CD14-positive monocyte (primary cell): ENCODE results near the gene SAMD14. TPM values are rescaled to one million over a fixed set of nuclear protein-coding genes. Genes with fewer than 3 reads are reported as not detected.
A peak's percentile ranks its signal among the peaks of the same experiment; 100 is the strongest.

ENCODE experiments used
- DNase-seq, 3 donors: peaks; one replicate each; pipeline ENCODE4 v3.0.0-alpha.2; 2011 to 2022
- H2AFZ ChIP-seq: 2 replicates; pipeline ENCODE4 v1.6.0; 2012; ENCODE audit warnings: mild to moderate bottlenecking, low read depth, low read length, inconsistent platforms; ENCODE audit not compliant: insufficient read depth, poor library complexity, severe bottlenecking
- H3K27ac ChIP-seq, 2 donors: 1 replicate in 1 of 2; 2 replicates in 1 of 2; pipeline ENCODE4 v1.5.1; 2012 to 2013; ENCODE audit warnings: low read length in 2 of 2, control low read depth in 1 of 2, inconsistent platforms in 1 of 2, low read depth in 1 of 2, mild to moderate bottlenecking in 1 of 2
- H3K27me3 ChIP-seq, 2 donors: one replicate each; pipeline versions ENCODE4 v1.6.0 to v1.6.1; 2011 to 2013; ENCODE audit warnings: low read length in 2 of 2; ENCODE audit not compliant: control insufficient read depth in 2 of 2, insufficient read depth in 2 of 2
- H3K36me3 ChIP-seq, 2 donors: replicated peaks in 1 of 2; 1 replicate in 1 of 2; 2 replicates in 1 of 2; pipeline versions ENCODE4 v1.5.1 to v1.6.1; 2012 to 2013; ENCODE audit warnings: low read length in 2 of 2, control low read depth in 1 of 2, inconsistent platforms in 1 of 2, mild to moderate bottlenecking in 1 of 2; ENCODE audit not compliant: insufficient read depth in 2 of 2, control insufficient read depth in 1 of 2
- H3K4me1 ChIP-seq, 2 donors: 1 replicate in 1 of 2; 2 replicates in 1 of 2; pipeline versions ENCODE4 v1.5.1 to v1.6.1; 2012 to 2013; ENCODE audit warnings: low read length in 2 of 2, control low read depth in 1 of 2, inconsistent platforms in 1 of 2, mild to moderate bottlenecking in 1 of 2, moderate library complexity in 1 of 2; ENCODE audit not compliant: insufficient read depth in 2 of 2, control insufficient read depth in 1 of 2
- H3K4me2 ChIP-seq: replicated peaks from 2 replicates; pipeline ENCODE3; 2012; ENCODE audit warnings: low read length, moderate library complexity, mild to moderate bottlenecking; ENCODE audit not compliant: poor library complexity, severe bottlenecking; ENCODE audit errors: extremely low read depth
- H3K4me3 ChIP-seq, 3 experiments: fragments of 200-600 bp in 1 of 3; sonication (generic) in 1 of 3; replicated peaks in 1 of 3; 1 replicate in 2 of 3; 2 replicates in 1 of 3; pipeline ENCODE4 v1.5.1; 2011 to 2013; ENCODE audit warnings: low read length in 3 of 3, mild to moderate bottlenecking in 3 of 3, control low read depth in 2 of 3, low read depth in 2 of 3, inconsistent platforms in 1 of 3, moderate library complexity in 1 of 3
- H3K79me2 ChIP-seq: 2 replicates; pipeline ENCODE4 v1.6.0; 2012; ENCODE audit warnings: mild to moderate bottlenecking, control low read depth, inconsistent platforms, low read length, moderate library complexity; ENCODE audit not compliant: insufficient read depth
- H3K9ac ChIP-seq: 2 replicates; pipeline ENCODE4 v1.6.0; 2017; ENCODE audit warnings: low read length, mild to moderate bottlenecking; ENCODE audit not compliant: insufficient read depth, poor library complexity, severe bottlenecking
- H3K9me3 ChIP-seq, 2 donors: replicated peaks in 1 of 2; 1 replicate in 1 of 2; 2 replicates in 1 of 2; pipeline versions ENCODE4 v1.5.1 to v1.6.1; 2012 to 2013; ENCODE audit warnings: low read length in 2 of 2, control low read depth in 1 of 2; ENCODE audit not compliant: control insufficient read depth in 1 of 2, insufficient read depth in 1 of 2
- H4K20me1 ChIP-seq: 2 replicates; pipeline ENCODE4 v1.6.0; 2012; ENCODE audit warnings: mild to moderate bottlenecking, low read length, control low read depth, moderate library complexity; ENCODE audit not compliant: insufficient read depth
- H3K27ac Mint-ChIP-seq, 7 donors: one replicate each; pipeline ENCODE4 v1.8.0; 2020; ENCODE audit warnings: mild to moderate bottlenecking in 7 of 7, mixed read lengths in 7 of 7, moderate library complexity in 6 of 7, inconsistent platforms in 2 of 7
- H3K27me3 Mint-ChIP-seq, 3 donors: one replicate each; pipeline ENCODE4 v1.8.0; 2021 to 2022; ENCODE audit warnings: low read depth in 3 of 3, mild to moderate bottlenecking in 3 of 3, mixed read lengths in 3 of 3, moderate library complexity in 3 of 3, inconsistent platforms in 1 of 3
- H3K36me3 Mint-ChIP-seq, 2 donors: one replicate each; pipeline ENCODE4 v1.8.0; 2020; ENCODE audit warnings: mixed read lengths in 2 of 2, inconsistent platforms in 1 of 2, mild to moderate bottlenecking in 1 of 2
- H3K4me1 Mint-ChIP-seq: one replicate; pipeline ENCODE4 v1.8.0; 2020; ENCODE audit warnings: mild to moderate bottlenecking, mixed read lengths
- H3K4me3 Mint-ChIP-seq, 2 donors: one replicate each; pipeline ENCODE4 v1.8.0; 2020; ENCODE audit warnings: mild to moderate bottlenecking in 2 of 2, mixed read lengths in 2 of 2, moderate library complexity in 1 of 2
- H3K9me3 Mint-ChIP-seq, 7 donors: one replicate each; pipeline ENCODE4 v1.8.0; 2020 to 2022; ENCODE audit warnings: mixed read lengths in 7 of 7, mild to moderate bottlenecking in 6 of 7, moderate library complexity in 6 of 7, inconsistent platforms in 2 of 7
- CTCF ChIP-seq: fragments of 200-600 bp; IDR thresholded peaks from one replicate; pipeline ENCODE4 v1.8.0; 2022; ENCODE audit warnings: antibody characterized with exemption, mild to moderate bottlenecking
- whole genome bisulfite sequencing: methylation state at CpG from one replicate; pipeline ENCODE4 v1.1.5; 2013; ENCODE audit warnings: missing lambda C conversion rate; ENCODE audit not compliant: insufficient coverage; 5-methylcytosine and 5-hydroxymethylcytosine counted together
- intact Hi-C, 2 donors: fragments of 100-400 bp; cut with micrococcal nuclease; formaldehyde crosslinking; loops; one replicate each; pipeline versions ENCODE4 v1.15.0 to v1.15.1; 2023
- polyA plus RNA-seq, 3 donors: library from polyadenylated mRNA; depleted of rRNA in 1 of 3; unstranded in 2 of 3; stranded (reverse) in 1 of 3; fragments of 300-500 nt in 2 of 3; fragments of >200 nt in 1 of 3; fragmentation: Illumina TruSeq in 2 of 3; gene quantifications; 1 replicate in 2 of 3; 2 replicates in 1 of 3; pipeline ENCODE4 v1.2.3, GENCODE V29; 2012 to 2021

The SAMD14 gene
- polyA plus RNA-seq, 3 donors: 0.09 TPM; not detected in 2

DNA sequence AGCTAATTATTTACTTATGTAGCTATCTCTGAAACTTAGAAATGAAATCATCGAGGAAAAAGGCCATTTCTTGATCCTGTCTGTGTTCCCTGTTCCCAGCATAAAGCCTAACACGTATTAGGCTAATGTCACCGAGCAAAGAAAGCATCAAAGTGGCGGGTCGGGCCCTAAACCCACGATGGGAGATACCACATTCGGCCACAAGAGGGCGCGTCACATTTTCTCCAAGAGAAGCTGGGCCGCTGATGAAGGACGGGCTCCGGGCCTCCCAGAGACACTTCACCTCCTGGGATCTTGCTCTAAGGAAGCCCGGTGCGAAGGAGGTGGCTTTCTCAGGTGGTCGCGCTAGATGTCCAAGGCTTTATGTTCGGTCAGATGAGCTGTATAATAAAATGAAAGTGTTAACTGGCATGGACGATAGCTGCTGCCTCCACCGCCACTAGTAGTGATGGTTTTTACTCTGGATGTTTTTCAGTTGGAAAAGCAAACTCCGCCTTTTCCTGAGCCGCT lies 35.7 kb downstream of the SAMD14 start:
- Histone ChIP-seq H2AFZ (peak overlapping the region; percentile 95), H3K27ac (peak overlapping the region; percentile 41 to 70), H4K20me1 (no peaks in the 10 kb centered on the region), H3K36me3 (peaks cover 14 to 15% of the 10 kb centered on the region in 2 donors), H3K4me3 (peak overlapping the region; percentile 80 to 89 (median 88)), H3K4me1 (peaks cover 16 to 23% of the 10 kb centered on the region in 2 donors), H3K27me3 (no peaks in the 10 kb centered on the region), H3K9ac (peak overlapping the region; percentile 54), H3K79me2 (peaks cover 7% of the 10 kb centered on the region), H3K4me2 (peak overlapping the region; percentile 100), H3K9me3 (no peaks in the 10 kb centered on the region)
- WGBS: under 1% methylated on average over 21 of the region's 21 CpGs
- intact Hi-C loops: no loop called here
- peak overlapping the region; percentile 82 to 93 (median 89) for H3K27ac Mint-ChIP-seq
- H3K4me3 Mint-ChIP-seq: peak overlapping the region; percentile 93 to 99
- DNase-seq: peak; percentile 74 to 83 (median 79)
- peaks cover 24% of the 10 kb centered on the region for H3K4me1 Mint-ChIP-seq
- TF ChIP-seq CTCF: peak; percentile 92
- peaks cover 4 to 8% (median 4%) of the 10 kb centered on the region in 3 donors for H3K27me3 Mint-ChIP-seq
- no peaks in the 10 kb centered on the region for H3K9me3 Mint-ChIP-seq
- peaks cover 9 to 17% of the 10 kb centered on the region in 2 donors for H3K36me3 Mint-ChIP-seq

- intact Hi-C loops: no loop called here
- Histone ChIP-seq H3K27ac (no peak overlapping the region), H3K9ac (no peak overlapping the region)
Observed at GRCh38 chr17:50093807-50094206, 36.2 kb downstream of the SAMD14 start.

More at GRCh38 chr17:50093807-50094206, 36.2 kb downstream of the SAMD14 start:
- Mint-ChIP-seq H3K9me3 (no peaks in the 10 kb centered on the region), H3K4me3 (no peak overlapping the region), H3K27me3 (peaks cover 4 to 8% (median 6%) of the 10 kb centered on the region in 3 donors), H3K27ac (no peak overlapping the region), H3K4me1 (peaks cover 24% of the 10 kb centered on the region), H3K36me3 (peaks cover 7 to 12% of the 10 kb centered on the region in 2 donors)
- H3K9me3 ChIP-seq: no peaks in the 10 kb centered on the region
- H3K4me3 ChIP-seq: no peak overlapping the region
- no peaks in the 10 kb centered on the region for H4K20me1 ChIP-seq
- TF ChIP-seq CTCF: no peak
- H3K27me3 ChIP-seq: no peaks in the 10 kb centered on the region
- H3K79me2 ChIP-seq: peaks cover 7% of the 10 kb centered on the region
- WGBS: no CpG with 5 or more reads among the region's 3 CpGs
- DNase-seq: no peak
- H3K4me2 ChIP-seq: no peak overlapping the region
- H2AFZ ChIP-seq: peak overlapping the region; percentile 95
- peaks cover 10% of the 10 kb centered on the region in 2 donors for H3K36me3 ChIP-seq
- peaks cover 16 to 23% of the 10 kb centered on the region in 2 donors for H3K4me1 ChIP-seq
